SJSA1 (cell line): Measurements from ENCODE around the gene GRIN2A. TPM values are rescaled to one million over a fixed set of nuclear protein-coding genes. Genes with fewer than 3 reads are reported as not detected.

Experiments used
- DNase-seq, 2 experiments: peaks; one replicate each; pipeline ENCODE4 v3.0.0-alpha.2; 2015 to 2020; ENCODE audit warnings: low spot score in 2 of 2, low read depth in 1 of 2
- H3K27ac ChIP-seq: fragments of 250-450 bp; sonication (Bioruptor Pico); 2 replicates; pipeline ENCODE4 v1.5.1; 2020; ENCODE audit warnings: mild to moderate bottlenecking, moderate library complexity
- H3K27me3 ChIP-seq: fragments of 250-450 bp; sonication (Bioruptor Pico); replicated peaks from 2 replicates; pipeline ENCODE4 v1.5.1; 2020; ENCODE audit warnings: mild to moderate bottlenecking, moderate library complexity
- H3K36me3 ChIP-seq: fragments of 250-450 bp; sonication (Bioruptor Pico); 2 replicates; pipeline ENCODE4 v1.5.1; 2020; ENCODE audit warnings: mild to moderate bottlenecking
- H3K4me1 ChIP-seq: fragments of 250-450 bp; sonication (Bioruptor Pico); replicated peaks from 2 replicates; pipeline ENCODE4 v1.6.1; 2021; ENCODE audit warnings: mild to moderate bottlenecking
- H3K4me3 ChIP-seq: fragments of 250-450 bp; sonication (Bioruptor Pico); 2 replicates; pipeline ENCODE4 v1.5.1; 2020; ENCODE audit warnings: mild to moderate bottlenecking
- H3K9me3 ChIP-seq: fragments of 250-450 bp; sonication (Bioruptor Pico); replicated peaks from 2 replicates; pipeline ENCODE4 v1.5.1; 2020; ENCODE audit warnings: mild to moderate bottlenecking
- total RNA-seq: library from RNA; depleted of rRNA; stranded (reverse); fragments of >200 nt; shearing (Covaris generic); gene quantifications from 2 replicates; pipeline ENCODE4 v1.2.3, GENCODE V29; 2014

GRIN2A gene
- total RNA-seq, 1 experiment from 2014 or later: not detected

DNA sequence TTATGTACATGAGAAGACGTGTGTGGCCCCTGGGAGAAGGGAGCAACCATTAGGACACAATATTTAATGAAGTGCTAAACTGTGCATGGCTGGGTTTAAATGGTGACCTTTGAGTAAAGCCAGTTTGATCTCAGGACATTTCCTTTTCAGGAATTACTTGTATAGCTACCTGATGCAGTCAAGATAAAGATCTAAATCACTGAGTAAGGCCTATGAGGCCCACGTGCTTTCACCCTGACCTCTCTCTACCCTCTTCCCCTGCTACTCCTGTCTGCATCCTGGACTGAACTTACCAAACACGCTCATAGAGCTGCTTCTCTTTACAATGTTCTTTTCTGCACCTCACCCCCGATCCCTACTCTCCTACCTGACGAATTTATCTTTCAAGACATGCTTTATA is 98.9 kb downstream of the GRIN2A start:
- DNase-seq: no peak
- Histone ChIP-seq H3K4me3 (no peak overlapping the region), H3K27me3 (no peaks in the 10 kb centered on the region), H3K4me1 (no peaks in the 10 kb centered on the region), H3K9me3 (no peaks in the 10 kb centered on the region), H3K36me3 (no peaks in the 10 kb centered on the region), H3K27ac (no peak overlapping the region)

DNA sequence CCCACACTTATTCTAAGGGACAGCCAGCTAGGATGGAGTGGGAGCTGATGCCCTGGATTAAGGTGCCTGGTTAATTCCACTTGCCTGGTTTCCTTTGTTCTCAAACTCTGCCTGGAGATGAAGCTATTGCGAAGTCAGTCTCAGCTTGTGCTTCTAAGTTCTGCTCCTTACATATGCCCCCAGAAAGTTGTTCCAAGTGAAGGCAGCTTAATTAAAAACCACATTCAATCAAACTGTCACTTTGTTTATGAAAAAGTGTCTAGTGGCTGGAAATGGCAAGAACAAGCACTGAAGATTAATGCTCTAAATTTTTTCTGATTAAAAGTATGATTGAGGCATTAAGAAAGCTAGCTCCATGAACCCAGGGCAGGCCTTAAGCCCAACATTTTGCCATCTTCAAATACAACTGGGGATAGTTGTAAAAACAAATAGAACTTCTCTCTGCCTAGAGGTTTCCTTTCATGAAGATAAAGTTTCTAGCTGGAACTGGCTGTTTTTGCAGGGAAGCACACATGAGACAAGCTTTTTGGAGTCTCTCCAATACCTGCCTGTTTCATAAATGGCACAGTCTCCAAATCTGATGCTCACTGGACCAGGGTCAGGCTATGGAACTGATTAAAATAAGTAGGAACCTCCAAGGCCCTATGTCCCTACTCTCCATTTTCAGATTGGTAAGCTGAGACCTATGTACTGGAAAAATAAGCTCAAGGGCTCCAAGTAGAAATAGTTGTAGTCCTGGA is 100.9 kb downstream of the GRIN2A start:
- Histone ChIP-seq H3K27me3 (no peaks in the 10 kb centered on the region), H3K27ac (no peak overlapping the region), H3K36me3 (no peaks in the 10 kb centered on the region), H3K4me1 (no peaks in the 10 kb centered on the region), H3K4me3 (no peak overlapping the region), H3K9me3 (no peaks in the 10 kb centered on the region)
- no peak for DNase-seq

- no peak for DNase-seq
- no peaks in the 10 kb centered on the region for H3K27me3 ChIP-seq
- H3K4me1 ChIP-seq: no peaks in the 10 kb centered on the region
- no peak overlapping the region for H3K4me3 ChIP-seq
- no peaks in the 10 kb centered on the region for H3K9me3 ChIP-seq
- no peaks in the 10 kb centered on the region for H3K36me3 ChIP-seq
- H3K27ac ChIP-seq: no peak overlapping the region
Observed at GRCh38 chr16:10080051-10080772, 102.0 kb downstream of the GRIN2A start.

- Histone ChIP-seq H3K4me3 (no peak overlapping the region), H3K27me3 (no peaks in the 10 kb centered on the region), H3K4me1 (no peaks in the 10 kb centered on the region), H3K27ac (no peak overlapping the region), H3K9me3 (no peaks in the 10 kb centered on the region), H3K36me3 (no peaks in the 10 kb centered on the region)
- no peak for DNase-seq
Observed at GRCh38 chr16:10078541-10078949, 103.7 kb downstream of the GRIN2A start.

DNA sequence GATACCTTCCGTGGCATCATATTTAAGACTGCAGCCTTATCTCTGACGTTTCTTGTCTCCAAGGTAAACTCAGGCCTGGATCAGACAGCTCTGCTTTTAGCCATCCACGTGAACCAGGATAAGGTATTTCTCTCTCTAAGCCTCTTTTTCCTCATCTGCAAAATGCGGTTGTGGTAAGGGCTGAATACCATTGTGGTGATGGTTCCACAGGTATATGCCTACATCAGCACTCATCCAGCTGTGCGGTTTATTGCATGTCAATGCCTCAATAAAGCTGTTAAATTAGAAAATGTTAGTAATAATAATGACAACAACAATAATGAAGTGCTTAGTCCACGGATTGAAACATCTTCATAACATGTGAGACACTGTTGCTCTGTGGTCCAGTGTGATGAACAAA is 104.4 kb downstream of the GRIN2A start:
- no peaks in the 10 kb centered on the region for H3K9me3 ChIP-seq
- H3K27me3 ChIP-seq: no peaks in the 10 kb centered on the region
- H3K36me3 ChIP-seq: no peaks in the 10 kb centered on the region
- no peaks in the 10 kb centered on the region for H3K4me1 ChIP-seq
- no peak overlapping the region for H3K27ac ChIP-seq
- no peak overlapping the region for H3K4me3 ChIP-seq
- DNase-seq: no peak

- Histone ChIP-seq H3K4me1 (no peaks in the 10 kb centered on the region), H3K27me3 (no peaks in the 10 kb centered on the region), H3K9me3 (no peaks in the 10 kb centered on the region), H3K27ac (no peak overlapping the region), H3K36me3 (no peaks in the 10 kb centered on the region), H3K4me3 (no peak overlapping the region)
- no peak for DNase-seq
Observed at GRCh38 chr16:10076037-10076436, 106.2 kb downstream of the GRIN2A start.

DNA sequence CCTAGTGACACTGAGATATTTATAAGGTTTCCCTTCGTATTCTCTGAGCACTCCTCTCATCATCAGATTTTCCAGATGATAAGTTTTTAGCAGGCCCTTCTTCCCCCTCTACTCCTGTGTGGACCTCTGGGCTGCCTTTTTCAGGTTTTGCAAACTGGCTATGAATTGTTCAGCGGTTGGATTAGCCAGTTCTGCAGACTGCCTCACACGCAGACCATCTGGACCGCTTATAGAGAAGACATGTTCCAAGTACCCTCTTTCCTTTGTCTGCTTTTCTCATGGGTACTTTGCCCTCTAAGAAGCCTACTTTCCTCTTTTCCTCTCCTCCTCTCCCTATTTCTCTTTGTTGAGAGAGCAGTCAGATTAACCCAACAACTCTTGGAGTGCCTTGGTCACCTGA is 111.6 kb downstream of the GRIN2A start:
- no peaks in the 10 kb centered on the region for H3K27me3 ChIP-seq
- no peak overlapping the region for H3K27ac ChIP-seq
- H3K4me1 ChIP-seq: no peaks in the 10 kb centered on the region
- no peak for DNase-seq
- H3K9me3 ChIP-seq: no peaks in the 10 kb centered on the region
- H3K36me3 ChIP-seq: no peaks in the 10 kb centered on the region
- no peak overlapping the region for H3K4me3 ChIP-seq

- DNase-seq: no peak
- Histone ChIP-seq H3K4me3 (no peak overlapping the region), H3K27me3 (no peaks in the 10 kb centered on the region), H3K9me3 (no peaks in the 10 kb centered on the region), H3K36me3 (no peaks in the 10 kb centered on the region), H3K27ac (no peak overlapping the region), H3K4me1 (no peaks in the 10 kb centered on the region)
Observed at GRCh38 chr16:10069374-10069773, 112.9 kb downstream of the GRIN2A start.

DNA sequence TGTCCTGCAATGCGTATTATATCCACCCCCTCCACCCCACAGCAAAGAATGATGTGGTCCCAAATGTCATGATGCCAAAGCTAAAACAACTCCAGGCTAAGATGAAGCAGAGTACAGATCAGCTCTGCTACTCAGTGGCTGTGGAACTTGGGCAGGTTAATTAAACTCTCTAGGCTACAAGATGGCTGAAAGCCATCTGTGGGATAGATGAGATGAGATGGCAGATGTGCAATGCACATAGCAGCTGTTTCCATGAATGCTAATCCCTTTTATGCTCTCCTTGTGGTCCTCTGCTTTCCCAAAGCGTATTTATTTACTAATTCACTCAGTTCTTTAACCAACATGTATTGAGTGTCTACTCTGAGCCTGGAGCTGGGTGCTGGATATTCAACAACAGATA is 114.4 kb downstream of the GRIN2A start:
- H3K27ac ChIP-seq: no peak overlapping the region
- no peak overlapping the region for H3K4me3 ChIP-seq
- no peaks in the 10 kb centered on the region for H3K4me1 ChIP-seq
- H3K27me3 ChIP-seq: no peaks in the 10 kb centered on the region
- no peaks in the 10 kb centered on the region for H3K9me3 ChIP-seq
- no peak for DNase-seq
- H3K36me3 ChIP-seq: no peaks in the 10 kb centered on the region

GRCh38 chr16:10067406-10067805 is 114.8 kb downstream of the GRIN2A start:
- Histone ChIP-seq H3K4me1 (no peaks in the 10 kb centered on the region), H3K27me3 (no peaks in the 10 kb centered on the region), H3K4me3 (no peak overlapping the region), H3K36me3 (no peaks in the 10 kb centered on the region), H3K27ac (no peak overlapping the region), H3K9me3 (no peaks in the 10 kb centered on the region)
- DNase-seq: no peak

DNA sequence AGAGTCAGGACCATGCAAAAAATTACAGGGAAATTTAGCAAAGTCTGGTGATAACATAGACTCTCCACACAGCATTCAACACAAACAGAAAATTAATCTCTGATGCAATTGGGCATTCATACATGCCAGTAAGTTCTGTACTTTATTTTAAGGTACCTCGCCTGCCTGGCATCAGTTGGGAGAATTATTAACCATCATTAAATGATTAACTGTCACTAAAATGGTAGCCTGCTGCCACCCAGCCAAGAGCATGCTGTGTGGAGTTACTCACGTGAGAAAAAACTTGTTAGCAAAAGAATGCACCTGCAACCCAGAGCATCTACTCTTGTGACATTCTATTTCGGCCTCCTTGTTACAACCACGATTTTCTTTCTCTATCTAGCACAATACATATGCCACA is 117.2 kb downstream of the GRIN2A start:
- no peak overlapping the region for H3K27ac ChIP-seq
- no peak overlapping the region for H3K4me3 ChIP-seq
- H3K36me3 ChIP-seq: no peaks in the 10 kb centered on the region
- no peaks in the 10 kb centered on the region for H3K9me3 ChIP-seq
- no peak for DNase-seq
- H3K4me1 ChIP-seq: no peaks in the 10 kb centered on the region
- no peaks in the 10 kb centered on the region for H3K27me3 ChIP-seq

DNA sequence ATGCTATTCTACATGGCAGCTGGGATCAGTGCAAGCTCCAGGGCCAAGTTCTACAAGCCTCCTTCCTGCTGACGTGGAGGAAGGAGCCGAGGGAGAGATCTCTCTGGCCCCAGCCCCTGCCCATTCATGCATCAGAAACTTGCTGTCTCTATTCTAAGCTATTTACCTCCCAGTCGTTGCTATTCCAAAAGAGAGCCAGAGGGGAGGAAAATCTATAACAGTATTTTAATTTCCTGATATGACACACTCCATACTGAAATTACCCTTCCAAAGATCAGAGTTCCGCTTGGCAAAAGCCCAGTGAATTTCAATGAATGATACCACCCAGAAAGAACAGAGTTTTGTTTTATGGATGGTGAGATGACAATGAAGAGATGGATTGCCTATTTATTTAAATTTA is 133.4 kb downstream of the GRIN2A start:
- H3K4me3 ChIP-seq: no peak overlapping the region
- H3K4me1 ChIP-seq: no peaks in the 10 kb centered on the region
- no peak for DNase-seq
- no peaks in the 10 kb centered on the region for H3K36me3 ChIP-seq
- no peaks in the 10 kb centered on the region for H3K9me3 ChIP-seq
- no peak overlapping the region for H3K27ac ChIP-seq
- 0 out of 2 replicates have a peak, but pooled peaks cover 2% of the 10 kb centered on the region for H3K27me3 ChIP-seq

DNA sequence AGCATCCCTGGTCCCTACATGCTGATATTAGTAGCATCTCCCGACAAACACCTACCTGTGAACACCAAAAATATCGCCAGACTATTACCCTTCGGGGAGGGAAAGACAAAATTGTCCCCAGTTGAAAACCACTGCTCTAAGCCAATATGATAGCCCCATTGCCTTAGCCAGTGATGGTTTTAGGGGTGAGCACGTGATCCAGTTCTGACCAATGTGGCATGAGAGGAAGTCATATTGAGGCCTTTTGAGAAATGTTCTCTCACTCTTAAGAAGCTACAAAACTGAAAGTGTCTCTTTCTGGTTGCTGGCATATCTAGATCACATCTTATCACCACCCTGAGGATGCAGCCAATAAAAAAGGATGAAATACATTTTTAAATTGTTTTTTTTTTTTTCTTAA is 136.3 kb downstream of the GRIN2A start:
- DNase-seq: no peak
- no peaks in the 10 kb centered on the region for H3K4me1 ChIP-seq
- H3K36me3 ChIP-seq: no peaks in the 10 kb centered on the region
- 0 out of 2 replicates have a peak, but pooled peaks cover 2% of the 10 kb centered on the region for H3K27me3 ChIP-seq
- H3K9me3 ChIP-seq: no peaks in the 10 kb centered on the region
- H3K4me3 ChIP-seq: no peak overlapping the region
- H3K27ac ChIP-seq: no peak overlapping the region

- Histone ChIP-seq H3K36me3 (no peaks in the 10 kb centered on the region), H3K27me3 (0 out of 2 replicates have a peak, but pooled peaks cover 2% of the 10 kb centered on the region), H3K4me3 (no peak overlapping the region), H3K9me3 (no peaks in the 10 kb centered on the region), H3K27ac (no peak overlapping the region), H3K4me1 (no peaks in the 10 kb centered on the region)
- no peak for DNase-seq
Observed at GRCh38 chr16:10045291-10045775, 136.9 kb downstream of the GRIN2A start.
